HUDEP-2 (cell line): ENCODE measurements around the gene TRPM3.

Experiments used
- DNase-seq, 76 experiments: peaks; one replicate each; lab custom pipeline; 2025; ENCODE audit not compliant: unreplicated experiment in 76 of 76; lab: John Stamatoyannopoulos, UW

The TRPM3 gene

GRCh38 chr9:70566751-70567150 lies 554.7 kb downstream of the TRPM3 start:
- no peak for DNase-seq

DNA sequence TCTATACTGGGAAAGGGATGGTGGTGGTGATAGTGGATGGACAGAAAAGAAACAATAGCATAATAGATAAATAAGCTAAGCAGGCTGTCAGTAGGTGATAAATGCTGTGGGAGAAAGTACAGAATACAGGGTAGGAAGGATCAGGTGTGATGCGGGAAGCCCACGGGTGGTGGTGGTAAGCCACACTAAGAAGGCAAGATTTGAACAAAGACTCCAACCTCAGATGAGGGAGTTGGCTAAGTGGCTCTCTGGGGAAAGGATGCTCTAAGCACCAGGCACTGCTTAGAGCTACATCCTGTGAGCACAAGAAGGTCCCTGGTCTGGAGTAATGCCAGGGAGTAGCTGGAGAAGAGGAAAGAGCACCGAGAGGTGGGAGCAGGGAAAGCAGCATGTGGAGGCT lies 555.4 kb downstream of the TRPM3 start:
- no peak for DNase-seq

- no peak for DNase-seq
Measured at GRCh38 chr9:70564468-70565335, 556.7 kb downstream of the TRPM3 start.

DNA sequence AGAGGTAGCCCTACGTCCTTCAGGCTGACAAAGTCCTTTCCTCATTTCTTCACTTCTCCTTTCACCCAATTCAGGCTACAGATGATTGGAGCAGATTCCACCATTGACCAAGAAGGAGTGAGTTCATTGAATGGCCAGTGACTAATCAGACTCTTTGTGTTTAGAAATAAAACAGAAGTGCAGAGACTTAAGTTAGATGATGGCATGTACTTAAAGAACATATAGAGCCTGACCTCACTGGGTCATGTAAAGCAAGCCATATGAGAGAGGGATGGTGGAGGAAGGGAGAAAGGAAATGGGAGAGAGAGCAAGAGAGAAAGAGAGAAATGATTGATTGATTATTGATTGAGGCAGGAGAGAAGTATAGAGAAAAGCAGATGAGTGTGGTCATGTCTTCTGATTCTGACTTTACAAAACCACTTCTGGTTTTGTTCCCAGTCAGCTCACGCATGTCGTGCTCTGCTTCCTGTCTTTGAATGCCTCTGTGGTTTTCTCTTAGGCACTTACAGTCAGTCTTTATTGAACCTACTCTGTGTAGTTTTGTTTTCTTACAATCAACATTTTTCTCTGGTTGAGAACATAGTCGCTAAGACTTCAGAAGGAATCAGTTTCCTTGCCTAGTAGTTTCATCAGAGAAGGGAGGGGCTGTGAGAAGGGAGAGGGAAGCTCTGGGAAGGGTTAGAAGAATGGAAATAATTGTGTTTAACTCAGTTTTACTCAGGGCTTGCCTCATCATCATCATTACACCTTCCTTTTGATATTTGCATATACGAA lies 557.8 kb downstream of the TRPM3 start:
- DNase-seq, result no peak

- no peak for DNase-seq
Measured at GRCh38 chr9:70563010-70563409, 558.4 kb downstream of the TRPM3 start.

DNA sequence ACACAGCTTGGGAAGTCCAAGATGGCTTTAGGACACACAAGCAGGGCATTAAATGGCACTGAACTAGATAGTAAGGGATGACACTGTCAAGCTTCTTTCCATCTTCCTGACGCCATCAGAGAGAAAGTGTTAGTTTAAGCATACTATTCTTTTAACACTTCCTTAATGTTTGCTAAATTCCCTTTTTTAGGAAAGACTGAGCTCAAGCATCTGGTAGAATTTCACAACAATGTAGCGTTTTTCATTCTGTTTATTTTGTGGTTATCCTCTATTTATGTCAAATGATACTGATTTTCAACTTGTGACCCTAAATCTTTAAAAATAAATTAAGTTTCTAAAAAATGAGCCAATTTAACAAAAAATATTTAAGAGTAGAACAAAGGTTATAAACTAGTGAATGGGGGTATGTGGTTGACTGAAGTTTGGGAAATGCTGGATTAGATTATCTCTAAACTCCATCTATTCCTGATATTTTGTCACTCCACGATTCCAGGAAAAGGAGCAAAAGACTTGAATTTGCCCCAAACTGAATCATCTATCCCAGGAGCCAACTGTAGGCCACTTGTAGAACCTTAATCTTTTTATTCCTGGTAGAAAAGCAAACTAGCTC lies 559.5 kb downstream of the TRPM3 start:
- no peak for DNase-seq

DNA sequence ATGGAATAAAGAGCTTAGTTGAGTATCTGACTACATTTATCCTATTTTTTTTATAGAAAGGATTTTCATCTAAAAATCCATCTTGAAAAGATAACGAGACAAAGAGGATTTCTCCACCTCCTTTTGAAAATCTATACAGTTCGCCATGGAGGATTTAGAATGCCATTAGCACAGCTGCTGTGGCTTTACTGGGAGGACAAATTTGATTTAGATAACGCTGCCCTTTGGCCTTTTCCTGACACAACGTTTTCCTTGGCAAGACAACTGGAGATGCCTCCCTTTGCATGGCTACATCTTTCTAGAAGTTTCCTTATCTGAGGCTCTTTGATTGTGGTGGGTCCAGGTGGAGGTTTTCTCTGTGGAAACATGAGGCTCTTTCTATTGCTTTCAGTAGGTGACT lies 560.3 kb downstream of the TRPM3 start:
- DNase-seq, result no peak

GRCh38 chr9:70559102-70559501 lies 562.3 kb downstream of the TRPM3 start:
- no peak for DNase-seq

DNA sequence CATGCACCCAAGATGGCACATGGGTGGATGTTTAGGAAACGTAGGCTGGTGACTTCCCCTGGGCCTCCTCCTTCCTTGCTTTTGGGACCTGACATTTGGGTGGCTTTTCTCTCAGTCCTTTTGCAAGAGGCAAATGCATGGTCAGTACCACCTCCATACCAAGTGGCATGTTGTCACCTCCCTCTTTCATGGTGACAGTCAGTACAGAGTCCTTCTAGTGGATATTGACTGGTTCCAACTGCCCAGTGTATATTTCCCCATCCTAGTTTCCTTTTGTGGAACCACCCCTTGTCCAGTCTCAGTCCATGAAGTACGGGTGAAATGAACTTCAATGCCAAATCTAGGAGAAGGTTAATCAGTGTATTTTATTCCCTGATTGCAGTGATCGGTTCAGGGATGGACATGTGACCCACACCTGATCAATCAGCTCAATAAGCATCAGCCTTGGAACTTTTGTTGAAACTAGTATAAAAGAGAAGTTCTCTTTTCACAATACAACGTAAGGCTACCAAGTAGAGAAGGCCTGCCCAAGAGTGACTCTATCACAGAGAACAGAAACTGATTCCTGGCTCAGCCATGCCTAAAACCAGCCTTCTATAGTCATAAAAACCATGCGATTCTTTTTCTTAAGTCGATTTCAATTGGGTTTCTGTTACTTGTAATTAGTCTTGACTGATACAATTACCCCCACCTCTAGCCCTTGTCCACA lies 563.6 kb downstream of the TRPM3 start:
- DNase-seq, result no peak

- no peak for DNase-seq
Measured at GRCh38 chr9:70556771-70557170, 564.6 kb downstream of the TRPM3 start.

DNA sequence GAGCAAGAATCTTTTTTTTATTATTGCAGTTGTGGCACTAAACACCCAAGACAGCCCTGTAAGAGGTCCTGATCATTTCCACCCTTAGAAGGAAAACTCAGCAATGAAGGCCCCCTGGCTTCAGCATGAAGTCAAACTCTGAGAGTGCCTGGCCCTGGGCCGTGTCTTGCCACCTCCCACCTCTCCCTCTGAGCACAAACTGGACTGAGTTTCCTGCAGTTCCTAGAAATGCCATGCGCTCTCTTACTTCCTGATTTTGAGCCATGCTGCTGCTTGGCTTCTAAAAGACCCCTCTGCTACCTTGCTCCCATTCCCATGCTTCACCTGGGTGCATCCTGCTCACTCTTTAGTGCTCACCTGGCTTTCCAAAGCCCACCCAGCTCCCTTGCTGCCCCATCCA lies 566.5 kb downstream of the TRPM3 start:
- DNase-seq, result no peak

GRCh38 chr9:70553707-70554673 lies 567.4 kb downstream of the TRPM3 start:
- DNase-seq, result no peak

DNA sequence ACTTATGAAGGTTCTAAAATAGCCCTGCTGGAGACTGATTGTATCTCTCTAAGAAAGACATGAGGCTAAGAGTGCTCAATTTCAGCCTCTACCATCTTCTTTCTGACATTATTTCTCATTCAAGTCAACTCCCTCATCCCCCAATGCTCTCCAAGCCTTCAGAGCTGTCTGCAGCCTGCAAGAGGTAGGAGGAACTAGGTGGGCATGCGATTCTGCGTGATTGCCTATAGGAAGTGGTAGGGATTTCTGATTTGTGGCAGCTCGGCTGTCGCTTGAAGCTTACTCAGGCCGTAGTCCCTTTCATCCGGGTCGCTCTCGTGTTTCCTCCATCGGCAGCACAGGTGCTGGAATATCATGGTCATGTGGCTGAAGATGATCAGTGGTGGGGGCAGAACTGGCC lies 568.9 kb downstream of the TRPM3 start:
- DNase-seq, result no peak

DNA sequence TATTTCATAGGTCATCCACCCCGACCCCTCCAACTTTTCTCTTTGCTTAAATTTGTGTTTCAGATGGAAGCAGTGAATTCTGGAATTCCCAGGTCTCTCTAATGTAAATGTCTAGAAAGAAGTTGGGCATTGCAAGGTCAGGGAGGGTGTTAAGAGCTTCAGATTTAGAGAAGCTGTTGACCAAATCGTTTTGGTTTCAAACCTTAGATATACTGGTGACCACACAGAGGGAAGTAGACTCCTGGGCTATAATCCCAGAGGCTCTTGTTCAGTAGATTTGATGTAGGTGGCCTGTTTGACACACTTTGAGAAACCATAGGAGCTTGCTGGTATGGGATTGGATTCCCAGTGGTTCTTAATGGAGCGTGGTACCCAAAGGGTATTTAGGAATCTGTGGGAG lies 569.6 kb downstream of the TRPM3 start:
- DNase-seq, result no peak

DNA sequence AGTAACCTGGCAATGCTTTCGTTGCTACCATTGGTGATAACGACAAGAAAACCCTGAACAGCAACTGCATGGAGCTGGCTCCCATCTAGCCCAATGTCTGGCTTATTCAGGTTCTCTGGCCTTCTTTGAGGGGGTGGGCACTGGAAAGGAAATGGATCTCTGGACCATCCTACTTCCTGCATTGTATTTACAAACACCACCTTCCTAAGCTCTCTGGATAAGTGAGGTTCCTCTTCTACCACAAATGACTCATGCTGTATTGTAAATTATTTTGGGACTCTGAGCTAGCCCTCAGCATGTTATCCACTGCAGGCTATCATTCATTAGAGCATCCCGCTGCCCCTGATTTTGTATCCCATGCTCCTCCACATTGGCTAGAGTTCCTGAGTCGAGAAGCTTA lies 570.0 kb downstream of the TRPM3 start:
- no peak for DNase-seq

- DNase-seq, result no peak
Measured at GRCh38 chr9:70549926-70550325, 571.5 kb downstream of the TRPM3 start.

GRCh38 chr9:70542311-70542931 lies 579.0 kb downstream of the TRPM3 start:
- DNase-seq, result no peak

DNA sequence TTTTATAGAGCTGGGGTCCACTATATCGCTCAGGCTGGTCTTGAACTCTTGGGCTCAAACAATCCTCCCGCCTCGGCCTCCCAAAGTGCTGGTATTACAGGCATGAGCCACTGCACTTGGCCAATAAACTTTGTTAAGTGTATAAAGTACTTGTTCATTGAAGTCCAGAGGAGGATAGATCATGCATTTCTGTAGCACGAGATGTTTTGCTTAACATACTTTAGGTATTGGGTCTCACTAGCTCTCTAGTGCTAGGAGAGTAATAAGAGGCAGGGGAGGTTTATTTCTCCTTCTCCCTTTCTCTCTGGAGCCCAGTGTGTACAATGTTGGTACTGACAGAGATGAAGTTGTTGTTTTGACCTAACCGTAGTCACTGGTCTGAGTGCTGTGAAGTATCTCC lies 581.4 kb downstream of the TRPM3 start:
- no peak for DNase-seq

DNA sequence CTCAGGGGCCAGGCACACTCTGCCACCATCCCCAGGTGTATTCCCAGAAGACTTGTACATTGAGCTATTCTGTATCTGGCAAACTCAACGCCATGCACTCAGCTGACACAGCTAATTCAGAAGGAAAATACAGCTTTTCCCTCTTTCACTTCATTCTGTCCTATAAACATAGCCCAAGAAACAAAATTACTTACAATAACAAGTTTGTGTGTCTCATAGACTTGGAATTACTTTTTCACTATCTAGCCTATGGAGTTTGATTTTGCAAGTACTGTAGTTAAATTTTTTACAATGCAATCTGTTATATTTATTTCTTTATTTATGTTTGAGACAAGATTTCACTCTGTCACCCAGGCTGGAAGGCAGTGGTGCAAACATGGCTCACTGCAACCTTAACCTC lies 581.9 kb downstream of the TRPM3 start:
- no peak for DNase-seq
